GM19324 (cell line): ENCODE data around the gene ARHGDIG.

ENCODE experiments used
- ATAC-seq: cut with Tn5 transposase; IDR thresholded peaks from one replicate; pipeline ENCODE4 v1.9.1; 2021; ENCODE audit warnings: mild to moderate bottlenecking, moderate library complexity; ENCODE audit not compliant: unreplicated experiment, low FRiP score

ARHGDIG gene

GRCh38 chr16:293043-293775, 12.8 kb downstream of the ARHGDIG start:
- no peak for ATAC-seq

GRCh38 chr16:296276-296675, 15.9 kb downstream of the ARHGDIG start:
- ATAC-seq: no peak

- ATAC-seq: no peak
These were observed 16.6 kb downstream of the ARHGDIG start for GRCh38 chr16:296806-297510.

- no peak for ATAC-seq
These were observed 17.4 kb downstream of the ARHGDIG start for GRCh38 chr16:297832-298231.

GRCh38 chr16:301235-301634, 20.8 kb downstream of the ARHGDIG start:
- ATAC-seq: no peak

GRCh38 chr16:301950-302349, 21.6 kb downstream of the ARHGDIG start:
- ATAC-seq: no peak

- no peak for ATAC-seq
These were observed 23.5 kb downstream of the ARHGDIG start for GRCh38 chr16:303760-304505.

GRCh38 chr16:305916-306626, 25.7 kb downstream of the ARHGDIG start:
- no peak for ATAC-seq

GRCh38 chr16:306911-307370, 26.6 kb downstream of the ARHGDIG start:
- no peak for ATAC-seq

GRCh38 chr16:307691-308312, 27.4 kb downstream of the ARHGDIG start:
- no peak for ATAC-seq

- ATAC-seq: no peak
These were observed 29.1 kb downstream of the ARHGDIG start for GRCh38 chr16:309476-309875.

GRCh38 chr16:311725-312124, 31.3 kb downstream of the ARHGDIG start:
- ATAC-seq: no peak

- ATAC-seq: no peak
These were observed 34.0 kb downstream of the ARHGDIG start for GRCh38 chr16:314351-314750.

GRCh38 chr16:314795-315299, 34.5 kb downstream of the ARHGDIG start:
- no peak for ATAC-seq

GRCh38 chr16:316741-317464, 36.5 kb downstream of the ARHGDIG start:
- no peak for ATAC-seq

- no peak for ATAC-seq
These were observed 37.2 kb downstream of the ARHGDIG start for GRCh38 chr16:317583-317982.

GRCh38 chr16:318628-319027, 38.2 kb downstream of the ARHGDIG start:
- ATAC-seq: no peak

- ATAC-seq: no peak
These were observed 39.8 kb downstream of the ARHGDIG start for GRCh38 chr16:320206-320605.

- no peak for ATAC-seq
These were observed 41.1 kb downstream of the ARHGDIG start for GRCh38 chr16:321532-321931.
